ENCODE data around the gene DNM2.

- TF ChIP-seq POLR2A (IDR thresholded peaks at IDR 0.05): no peak
- no peak for TF ChIP-seq CTCF (IDR thresholded peaks at IDR 0.05)
Measured at GRCh38 chr19:10826846-10827245, 109.0 kb downstream of the DNM2 start.
